Measurements from ENCODE around the gene IL21R. TPM values are rescaled to one million over a fixed set of nuclear protein-coding genes. Genes with fewer than 3 reads are reported as not detected.

IL21R gene
- total RNA-seq, 3 donors from 2014 or later (not counting 1 experiment from before 2014, with no cell fraction given): 24.3 to 45.7 (median 26.5) TPM

DNA sequence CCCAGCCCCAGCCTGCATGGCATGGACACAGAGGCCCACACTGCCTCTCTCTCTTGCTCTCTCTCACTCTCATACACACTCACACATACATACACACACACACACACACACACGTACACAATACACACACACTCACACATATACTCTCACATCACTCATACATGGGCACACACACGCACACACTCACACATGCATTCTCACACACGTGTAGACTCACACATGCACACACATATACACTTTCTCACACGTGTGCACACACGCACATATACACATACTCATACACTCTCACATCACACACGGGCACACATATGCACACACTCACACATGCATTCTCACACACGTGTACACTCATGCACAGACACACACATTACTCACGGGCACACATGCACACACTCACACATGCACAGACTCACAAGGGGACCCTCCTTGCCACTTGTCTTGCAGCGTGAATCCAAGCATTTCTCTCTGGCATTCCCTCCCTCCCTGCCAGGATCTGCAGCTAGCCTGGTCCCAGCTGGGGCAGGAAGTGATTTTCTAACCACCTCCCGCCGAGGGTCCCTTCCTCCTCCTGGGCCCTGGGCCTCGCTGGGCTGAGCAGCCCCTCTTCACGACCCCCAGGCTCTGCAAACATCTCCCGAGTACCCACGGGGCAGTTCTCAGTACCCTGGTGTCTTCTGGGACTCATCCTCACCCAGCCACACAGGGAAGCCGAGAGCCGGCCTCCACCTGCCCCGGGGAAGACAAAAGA, 37.5 kb downstream of the IL21R start:
- DNase-seq (no peak), ATAC-seq (peak in 2 of 3 donors; percentile 7 to 18)
- Histone ChIP-seq H3K4me1 (ENCODE audit: control insufficient read depth, insufficient read depth, low read length) (peaks cover 29% of the 10 kb centered on the region), H3K36me3 (ENCODE audit: control insufficient read depth, insufficient read depth, low read length) (peaks cover 80% of the 10 kb centered on the region), H3K27ac (ENCODE audit: low read length) (peak overlapping the region; percentile 27), H3K4me3 (ENCODE audit: low read length) (no peak overlapping the region), H3K27me3 (ENCODE audit: control insufficient read depth, insufficient read depth, low read length) (no peaks in the 10 kb centered on the region), H3K9me3 (ENCODE audit: control insufficient read depth, insufficient read depth, low read length) (peaks cover under 1% of the 10 kb centered on the region)
- H3K4me3 Mint-ChIP-seq: no peak overlapping the region
- H3K27me3 Mint-ChIP-seq (ENCODE audit: low read depth in 2 of 2): no peaks in the 10 kb centered on the region
- intact Hi-C loops (cut with micrococcal nuclease): no loop called here
- H3K27ac Mint-ChIP-seq: peak overlapping the region; percentile 9 to 60
- TF ChIP-seq CTCF (IDR thresholded peaks at IDR 0.05): no peak
- peaks cover 13 to 45% of the 10 kb centered on the region in 2 donors for H3K4me1 Mint-ChIP-seq
- H3K36me3 Mint-ChIP-seq: no peaks in the 10 kb centered on the region
- H3K9me3 Mint-ChIP-seq: no peaks in the 10 kb centered on the region
- 82% methylated on average over 18 of the region's 18 CpGs for whole genome bisulfite sequencing (ENCODE audit: insufficient coverage)

DNA sequence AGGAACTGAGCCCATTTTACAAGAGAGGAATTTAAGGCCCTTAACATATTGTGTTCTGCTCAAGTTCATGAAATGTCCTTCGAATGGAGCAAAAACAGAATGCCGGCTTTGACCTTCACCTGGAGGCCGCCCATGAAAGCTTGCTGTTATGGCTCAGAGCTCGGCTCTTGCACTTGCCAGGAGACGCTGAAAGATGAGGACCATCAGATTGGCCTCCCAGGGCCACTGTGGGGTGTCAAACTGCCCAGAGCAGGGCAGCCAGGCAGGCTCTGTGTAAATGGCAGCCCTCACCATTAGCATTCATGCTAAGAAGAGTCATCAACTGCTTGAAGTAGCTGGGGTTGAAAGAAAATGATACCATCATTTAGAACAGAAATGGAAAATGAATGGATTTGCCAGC, 39.3 kb downstream of the IL21R start:
- DNase-seq (no peak), ATAC-seq (no peak)
- peaks cover 82% of the 10 kb centered on the region for H3K36me3 ChIP-seq (ENCODE audit: control insufficient read depth, insufficient read depth, low read length)
- TF ChIP-seq CTCF (IDR thresholded peaks at IDR 0.05): no peak
- Mint-ChIP-seq H3K4me1 (peaks cover 26 to 53% of the 10 kb centered on the region in 2 donors), H3K4me3 (peak overlapping the region; percentile 6), H3K27ac (peak overlapping the region; percentile 79 to 81), H3K36me3 (no peaks in the 10 kb centered on the region), H3K9me3 (no peaks in the 10 kb centered on the region), H3K27me3 (ENCODE audit: low read depth in 2 of 2) (no peaks in the 10 kb centered on the region)
- intact Hi-C loops (cut with micrococcal nuclease): no loop called here
- H3K27ac ChIP-seq (ENCODE audit: low read length): no peak overlapping the region
- H3K4me3 ChIP-seq (ENCODE audit: low read length): no peak overlapping the region
- H3K4me1 ChIP-seq (ENCODE audit: control insufficient read depth, insufficient read depth, low read length): peaks cover 46% of the 10 kb centered on the region
- peaks cover 3% of the 10 kb centered on the region for H3K9me3 ChIP-seq (ENCODE audit: control insufficient read depth, insufficient read depth, low read length)
- 96% methylated on average over 5 of the region's 5 CpGs for WGBS (ENCODE audit: insufficient coverage)
- H3K27me3 ChIP-seq (ENCODE audit: control insufficient read depth, insufficient read depth, low read length): no peaks in the 10 kb centered on the region

- ATAC-seq (no peak), DNase-seq (no peak)
- Histone ChIP-seq H3K27me3 (ENCODE audit: control insufficient read depth, insufficient read depth, low read length) (no peaks in the 10 kb centered on the region), H3K27ac (ENCODE audit: low read length) (no peak overlapping the region), H3K36me3 (ENCODE audit: control insufficient read depth, insufficient read depth, low read length) (peaks cover 77% of the 10 kb centered on the region), H3K9me3 (ENCODE audit: control insufficient read depth, insufficient read depth, low read length) (peaks cover 3% of the 10 kb centered on the region), H3K4me1 (ENCODE audit: control insufficient read depth, insufficient read depth, low read length) (peaks cover 53% of the 10 kb centered on the region), H3K4me3 (ENCODE audit: low read length) (no peak overlapping the region)
- H3K27ac Mint-ChIP-seq: no peak overlapping the region
- intact Hi-C loops (cut with micrococcal nuclease): no loop called here
- no peak for TF ChIP-seq CTCF (IDR thresholded peaks at IDR 0.05)
- no peaks in the 10 kb centered on the region for H3K9me3 Mint-ChIP-seq
- H3K36me3 Mint-ChIP-seq: no peaks in the 10 kb centered on the region
- H3K4me1 Mint-ChIP-seq: peaks cover 33 to 59% of the 10 kb centered on the region in 2 donors
- no peaks in the 10 kb centered on the region for H3K27me3 Mint-ChIP-seq (ENCODE audit: low read depth in 2 of 2)
- no peak overlapping the region for H3K4me3 Mint-ChIP-seq
- WGBS (ENCODE audit: insufficient coverage): 95% methylated on average over 8 of the region's 8 CpGs
Observed at GRCh38 chr16:27441998-27442397, 40.0 kb downstream of the IL21R start.
